Measurements from ENCODE around the gene PGAM4. TPM values are rescaled to one million over a fixed set of nuclear protein-coding genes. Genes with fewer than 3 reads are reported as not detected.

Gene PGAM4
- total RNA-seq (under 1 TPM in 1 of 5 experiments, not detected in 4; 0.85 TPM), polyA plus RNA-seq (not detected), total RNA-seq (not detected)

DNA sequence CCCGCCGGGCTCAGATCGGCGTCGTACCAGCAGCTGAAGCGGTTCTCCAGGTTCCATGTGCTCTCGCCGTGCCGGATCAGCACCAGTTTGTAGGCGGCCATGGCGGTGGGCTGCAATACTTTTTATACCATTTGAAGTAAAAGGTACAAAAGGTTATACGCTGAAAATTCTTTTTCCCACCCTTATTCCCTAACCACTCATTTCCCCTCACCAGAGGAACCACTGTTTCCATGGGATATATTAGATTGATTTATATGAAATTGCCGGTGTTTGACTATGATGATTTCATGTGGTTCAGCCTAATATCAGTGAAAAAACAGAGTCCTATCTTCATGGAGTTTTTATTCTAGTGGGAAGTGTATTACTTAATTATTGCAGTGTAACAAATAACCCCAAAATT, at the start of gene PGAM4:
Gene PGAM4 (minus strand): TSS at position 101 of the 400 bp plus-strand sequence. CDS start 0 bp downstream, at position 101.
- no peak within 1 kb of the TSS for H3K4me3 Mint-ChIP-seq
- no peaks in the 10 kb centered on the region for H3K27me3 Mint-ChIP-seq
- Histone ChIP-seq H3K9me3 (ENCODE audit: control insufficient read depth in 2 of 3, low read length in 3 of 3) (no peaks in the 10 kb centered on the region), H3K4me1 (ENCODE audit: control insufficient read depth in 2 of 2, insufficient read depth in 2 of 2, low read length in 2 of 2) (no peaks in the 10 kb centered on the region), H3K36me3 (ENCODE audit: control insufficient read depth in 2 of 3, insufficient read depth in 3 of 3, low read length in 3 of 3) (no peaks in the 10 kb centered on the region), H3K27me3 (ENCODE audit: control insufficient read depth in 2 of 2, insufficient read depth in 2 of 2, low read length in 2 of 2) (no peaks in the 10 kb centered on the region), H3K4me3 (ENCODE audit: low read length) (no peak within 1 kb of the TSS), H3K27ac (ENCODE audit: low read depth, low read length) (no peak within 1 kb of the TSS)
- H3K9me3 Mint-ChIP-seq: peaks cover 0 to 3% (median 0%) of the 10 kb centered on the region in 11 donors
- ChIA-PET POLR2A (no interaction called here), CTCF (no interaction called here)
- peak within 1 kb of the TSS in 2 of 9 donors; percentile 56 to 59 for H3K27ac Mint-ChIP-seq
- intact Hi-C loops (cut with micrococcal nuclease): no loop called here
- H3K36me3 Mint-ChIP-seq: peaks cover 0 to 29% (median 17%) of the 10 kb centered on the region in 5 donors
- ATAC-seq: no peak
- H3K4me1 Mint-ChIP-seq: peaks cover 0 to 6% (median 0%) of the 10 kb centered on the region in 7 donors
- no peak for DNase-seq

DNA sequence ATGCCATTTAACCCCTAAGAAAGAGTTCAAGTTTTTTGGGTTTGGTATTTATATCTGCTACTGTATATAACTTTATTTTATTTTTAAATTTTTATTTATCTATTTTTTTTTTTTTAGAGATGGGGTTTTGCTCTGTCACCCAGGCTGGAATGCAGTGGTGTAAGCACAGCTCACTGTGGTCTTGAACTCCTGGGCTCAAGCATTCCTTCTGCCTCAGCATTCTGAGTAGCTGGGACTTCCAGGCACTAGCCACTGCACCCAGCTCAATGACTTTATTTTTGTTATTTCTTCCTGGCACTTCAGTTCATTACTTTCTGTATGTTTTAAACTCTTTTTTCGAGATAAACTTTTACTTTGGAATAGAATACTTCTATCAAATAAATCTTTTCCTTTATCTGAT, 42.4 kb upstream of the PGAM4 start:
- ChIA-PET POLR2A (no interaction called here), CTCF (no interaction called here)
- DNase-seq (no peak), ATAC-seq (no peak)
- Mint-ChIP-seq H3K27me3 (no peaks in the 10 kb centered on the region), H3K4me1 (no peaks in the 10 kb centered on the region), H3K4me3 (no peak overlapping the region), H3K36me3 (peaks cover 0 to 22% (median 3%) of the 10 kb centered on the region in 5 donors), H3K27ac (no peak overlapping the region), H3K9me3 (peaks cover 0 to 3% (median 0%) of the 10 kb centered on the region in 11 donors)
- no peak overlapping the region for H3K4me3 ChIP-seq (ENCODE audit: low read length)
- no peaks in the 10 kb centered on the region for H3K27me3 ChIP-seq (ENCODE audit: control insufficient read depth in 2 of 2, insufficient read depth in 2 of 2, low read length in 2 of 2)
- H3K9me3 ChIP-seq (ENCODE audit: control insufficient read depth in 2 of 3, low read length in 3 of 3): no peaks in the 10 kb centered on the region
- H3K27ac ChIP-seq (ENCODE audit: low read depth, low read length): no peak overlapping the region
- no peaks in the 10 kb centered on the region for H3K4me1 ChIP-seq (ENCODE audit: control insufficient read depth in 2 of 2, insufficient read depth in 2 of 2, low read length in 2 of 2)
- no peaks in the 10 kb centered on the region for H3K36me3 ChIP-seq (ENCODE audit: control insufficient read depth in 2 of 3, insufficient read depth in 3 of 3, low read length in 3 of 3)
- intact Hi-C loops (cut with micrococcal nuclease): no loop called here

- no peak for DNase-seq
- Histone ChIP-seq H3K27me3 (ENCODE audit: control insufficient read depth in 2 of 2, insufficient read depth in 2 of 2, low read length in 2 of 2) (no peaks in the 10 kb centered on the region), H3K36me3 (ENCODE audit: control insufficient read depth in 2 of 3, insufficient read depth in 3 of 3, low read length in 3 of 3) (no peaks in the 10 kb centered on the region), H3K27ac (ENCODE audit: low read depth, low read length) (no peak overlapping the region), H3K4me1 (ENCODE audit: control insufficient read depth in 2 of 2, insufficient read depth in 2 of 2, low read length in 2 of 2) (no peaks in the 10 kb centered on the region), H3K4me3 (ENCODE audit: low read length) (no peak overlapping the region), H3K9me3 (ENCODE audit: control insufficient read depth in 2 of 3, low read length in 3 of 3) (no peaks in the 10 kb centered on the region)
- H3K27ac Mint-ChIP-seq: no peak overlapping the region
- intact Hi-C loops (cut with micrococcal nuclease): no loop called here
- ChIA-PET POLR2A (no interaction called here), CTCF (no interaction called here)
- H3K27me3 Mint-ChIP-seq: no peaks in the 10 kb centered on the region
- H3K4me1 Mint-ChIP-seq: no peaks in the 10 kb centered on the region
- peaks cover 0 to 3% (median 0%) of the 10 kb centered on the region in 11 donors for H3K9me3 Mint-ChIP-seq
- peaks cover 0 to 17% (median 10%) of the 10 kb centered on the region in 5 donors for H3K36me3 Mint-ChIP-seq
- H3K4me3 Mint-ChIP-seq: no peak overlapping the region
- no peak for ATAC-seq
Observed at GRCh38 chrX:77979870-77980269, 10.4 kb upstream of the PGAM4 start.

GRCh38 chrX:77977518-77977917, 8.1 kb upstream of the PGAM4 start:
- Mint-ChIP-seq H3K9me3 (peaks cover 0 to 3% (median 0%) of the 10 kb centered on the region in 11 donors), H3K4me1 (no peaks in the 10 kb centered on the region), H3K27me3 (no peaks in the 10 kb centered on the region), H3K4me3 (no peak overlapping the region), H3K27ac (no peak overlapping the region), H3K36me3 (peaks cover 0 to 23% (median 10%) of the 10 kb centered on the region in 5 donors)
- Histone ChIP-seq H3K36me3 (ENCODE audit: control insufficient read depth in 2 of 3, insufficient read depth in 3 of 3, low read length in 3 of 3) (no peaks in the 10 kb centered on the region), H3K4me3 (ENCODE audit: low read length) (no peak overlapping the region), H3K4me1 (ENCODE audit: control insufficient read depth in 2 of 2, insufficient read depth in 2 of 2, low read length in 2 of 2) (no peaks in the 10 kb centered on the region), H3K27me3 (ENCODE audit: control insufficient read depth in 2 of 2, insufficient read depth in 2 of 2, low read length in 2 of 2) (no peaks in the 10 kb centered on the region), H3K27ac (ENCODE audit: low read depth, low read length) (no peak overlapping the region), H3K9me3 (ENCODE audit: control insufficient read depth in 2 of 3, low read length in 3 of 3) (no peaks in the 10 kb centered on the region)
- ATAC-seq (no peak), DNase-seq (no peak)
- intact Hi-C loops (cut with micrococcal nuclease): no loop called here
- ChIA-PET POLR2A (no interaction called here), CTCF (interaction anchor here (0.6 kb wide), 1 partner anchor 31 kb away, joined by 3 read pairs; no protein-coding TSS in a partner anchor)

DNA sequence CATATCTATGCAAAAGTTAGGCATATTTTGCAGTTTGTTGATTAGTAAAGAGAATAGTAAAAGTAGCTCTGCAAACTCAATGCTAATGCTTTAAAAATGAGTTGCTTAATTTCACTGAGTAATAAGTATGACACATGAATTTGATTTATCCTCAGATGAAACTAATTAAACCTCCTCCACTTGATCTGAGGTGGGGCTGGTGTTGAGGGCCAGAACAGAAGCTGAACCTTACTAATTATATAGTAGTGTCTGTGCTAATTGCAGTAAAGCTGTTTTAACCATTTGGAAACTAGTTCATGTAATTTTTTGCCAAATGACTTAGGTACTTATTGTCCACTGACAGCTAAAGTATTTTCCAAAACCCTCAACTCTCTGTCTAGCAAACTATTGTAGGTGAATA, 7.7 kb upstream of the PGAM4 start:
- ChIA-PET POLR2A (no interaction called here), CTCF (interaction anchor here (0.6 kb wide), 1 partner anchor 31 kb away, joined by 3 read pairs; no protein-coding TSS in a partner anchor)
- Mint-ChIP-seq H3K4me1 (no peaks in the 10 kb centered on the region), H3K4me3 (no peak overlapping the region), H3K36me3 (peaks cover 0 to 23% (median 10%) of the 10 kb centered on the region in 5 donors), H3K27me3 (no peaks in the 10 kb centered on the region), H3K9me3 (peaks cover 0 to 3% (median 0%) of the 10 kb centered on the region in 11 donors), H3K27ac (no peak overlapping the region)
- Histone ChIP-seq H3K9me3 (ENCODE audit: control insufficient read depth in 2 of 3, low read length in 3 of 3) (no peaks in the 10 kb centered on the region), H3K27ac (ENCODE audit: low read depth, low read length) (no peak overlapping the region), H3K4me3 (ENCODE audit: low read length) (no peak overlapping the region), H3K4me1 (ENCODE audit: control insufficient read depth in 2 of 2, insufficient read depth in 2 of 2, low read length in 2 of 2) (no peaks in the 10 kb centered on the region), H3K36me3 (ENCODE audit: control insufficient read depth in 2 of 3, insufficient read depth in 3 of 3, low read length in 3 of 3) (no peaks in the 10 kb centered on the region), H3K27me3 (ENCODE audit: control insufficient read depth in 2 of 2, insufficient read depth in 2 of 2, low read length in 2 of 2) (no peaks in the 10 kb centered on the region)
- DNase-seq (no peak), ATAC-seq (no peak)
- intact Hi-C loops (cut with micrococcal nuclease): no loop called here

DNA sequence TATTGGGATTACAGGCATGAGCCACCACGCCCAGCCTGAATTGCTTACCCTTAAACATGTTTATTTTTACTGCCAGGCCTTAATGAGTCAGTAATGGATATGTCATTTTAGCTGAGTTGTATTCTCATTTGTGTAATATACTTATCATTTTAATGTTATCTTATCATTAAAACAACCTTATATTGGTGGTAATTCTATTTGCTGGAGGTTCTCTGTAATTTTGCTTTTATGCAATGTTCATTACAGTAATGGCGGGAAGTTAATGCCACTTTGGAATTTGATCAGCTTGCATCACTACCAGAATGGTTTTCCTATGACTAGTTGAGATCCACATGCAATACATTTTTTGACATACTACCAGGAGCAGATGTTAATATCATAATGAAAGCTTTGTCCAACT, 6.3 kb upstream of the PGAM4 start:
- no peak overlapping the region for H3K27ac Mint-ChIP-seq
- peaks cover 0 to 28% (median 14%) of the 10 kb centered on the region in 5 donors for H3K36me3 Mint-ChIP-seq
- DNase-seq (no peak), ATAC-seq (no peak)
- Histone ChIP-seq H3K4me3 (ENCODE audit: low read length) (no peak overlapping the region), H3K36me3 (ENCODE audit: control insufficient read depth in 2 of 3, insufficient read depth in 3 of 3, low read length in 3 of 3) (no peaks in the 10 kb centered on the region), H3K27ac (ENCODE audit: low read depth, low read length) (no peak overlapping the region), H3K9me3 (ENCODE audit: control insufficient read depth in 2 of 3, low read length in 3 of 3) (no peaks in the 10 kb centered on the region), H3K4me1 (ENCODE audit: control insufficient read depth in 2 of 2, insufficient read depth in 2 of 2, low read length in 2 of 2) (no peaks in the 10 kb centered on the region), H3K27me3 (ENCODE audit: control insufficient read depth in 2 of 2, insufficient read depth in 2 of 2, low read length in 2 of 2) (no peaks in the 10 kb centered on the region)
- H3K27me3 Mint-ChIP-seq: no peaks in the 10 kb centered on the region
- ChIA-PET CTCF (no interaction called here), POLR2A (no interaction called here)
- H3K9me3 Mint-ChIP-seq: peaks cover 0 to 3% (median 0%) of the 10 kb centered on the region in 11 donors
- H3K4me3 Mint-ChIP-seq: no peak overlapping the region
- H3K4me1 Mint-ChIP-seq: peaks cover 0 to 3% (median 0%) of the 10 kb centered on the region in 7 donors
- intact Hi-C loops (cut with micrococcal nuclease): no loop called here

DNA sequence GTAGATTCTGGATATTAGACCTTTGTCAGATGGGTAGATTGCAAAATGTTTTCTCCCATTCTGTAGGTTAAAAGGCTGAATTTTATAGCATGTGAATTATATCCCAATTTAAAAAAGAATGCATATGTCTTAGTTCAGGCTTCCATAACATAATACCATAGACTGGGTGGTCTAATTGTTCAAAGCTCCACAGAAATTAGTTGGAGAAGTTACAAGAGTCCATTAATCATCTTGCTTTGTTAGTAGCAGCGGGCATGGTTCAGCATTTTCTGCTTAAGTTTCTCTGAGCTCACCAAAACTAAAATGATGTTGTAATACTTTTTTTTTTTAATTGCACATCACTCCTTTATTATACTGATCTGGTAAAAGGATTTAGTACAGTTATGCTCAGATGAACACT, 1.8 kb downstream of the PGAM4 start:
- peaks cover 0 to 3% (median 0%) of the 10 kb centered on the region in 11 donors for H3K9me3 Mint-ChIP-seq
- no peaks in the 10 kb centered on the region for H3K27me3 Mint-ChIP-seq
- DNase-seq (no peak), ATAC-seq (no peak)
- intact Hi-C loops (cut with micrococcal nuclease): no loop called here
- no peak overlapping the region for H3K27ac Mint-ChIP-seq
- no peak overlapping the region for H3K4me3 ChIP-seq (ENCODE audit: low read length)
- peaks cover under 1 to 7% (median 2%) of the 10 kb centered on the region in 7 donors for H3K4me1 Mint-ChIP-seq
- POLR2A ChIA-PET: no interaction called here
- no peaks in the 10 kb centered on the region for H3K4me1 ChIP-seq (ENCODE audit: control insufficient read depth in 2 of 2, insufficient read depth in 2 of 2, low read length in 2 of 2)
- no peaks in the 10 kb centered on the region for H3K36me3 ChIP-seq (ENCODE audit: control insufficient read depth in 2 of 3, insufficient read depth in 3 of 3, low read length in 3 of 3)
- peaks cover 0 to 27% (median 17%) of the 10 kb centered on the region in 5 donors for H3K36me3 Mint-ChIP-seq
- H3K27ac ChIP-seq (ENCODE audit: low read depth, low read length): no peak overlapping the region
- no peaks in the 10 kb centered on the region for H3K27me3 ChIP-seq (ENCODE audit: control insufficient read depth in 2 of 2, insufficient read depth in 2 of 2, low read length in 2 of 2)
- H3K9me3 ChIP-seq (ENCODE audit: control insufficient read depth in 2 of 3, low read length in 3 of 3): no peaks in the 10 kb centered on the region
- CTCF ChIA-PET: no interaction called here
- no peak overlapping the region for H3K4me3 Mint-ChIP-seq

Measured in naive thymus-derived CD4-positive, alpha-beta T cell (primary cell).